ENCODE data around the gene MTHFD1L. TPM values are rescaled to one million over a fixed set of nuclear protein-coding genes. Genes with fewer than 3 reads are reported as not detected.

MTHFD1L gene
- total RNA-seq, 1 donor from 2014 or later: 107 TPM

GRCh38 chr6:150902142-150902776, 36.8 kb downstream of the MTHFD1L start:
- no peak overlapping the region for H2AFZ ChIP-seq (ENCODE audit: low read depth, low read length)
- no peak for DNase-seq (ENCODE audit: low read depth)
- no peak for FAIRE-seq
- H3K27me3 ChIP-seq (ENCODE audit: insufficient read depth, low read length): no peaks in the 10 kb centered on the region
- H3K4me3 Mint-ChIP-seq (ENCODE audit: unreplicated experiment): no peak overlapping the region
- H3K79me2 ChIP-seq (ENCODE audit: insufficient read depth, low read length): no peaks in the 10 kb centered on the region
- H3K4me1 Mint-ChIP-seq (ENCODE audit: low read depth, unreplicated experiment): peaks cover 28% of the 10 kb centered on the region
- H3K27ac ChIP-seq (ENCODE audit: low read depth, low read length): no peak overlapping the region
- H3K27me3 Mint-ChIP-seq (ENCODE audit: low read depth, unreplicated experiment): no peaks in the 10 kb centered on the region
- H3K4me1 ChIP-seq (ENCODE audit: insufficient read depth, low read length): peaks cover 13% of the 10 kb centered on the region
- H3K9ac ChIP-seq (ENCODE audit: low read length): no peak overlapping the region
- H3K36me3 ChIP-seq (ENCODE audit: insufficient read depth, low read length): peaks cover 10% of the 10 kb centered on the region
- H3K9me3 ChIP-seq (ENCODE audit: insufficient read depth, low read depth, low read length): no peaks in the 10 kb centered on the region
- peaks cover 14% of the 10 kb centered on the region for H3K36me3 Mint-ChIP-seq (ENCODE audit: low read depth, unreplicated experiment)
- H3K9me3 Mint-ChIP-seq (ENCODE audit: unreplicated experiment): no peaks in the 10 kb centered on the region
- TF ChIP-seq CTCF (IDR thresholded peaks at IDR 0.05; ENCODE audit: insufficient read depth, low read depth, low read length) (no peak), EZH2 (IDR thresholded peaks at IDR 0.05; ENCODE audit: insufficient read depth, low read length) (no peak)
- H3K27ac Mint-ChIP-seq (ENCODE audit: unreplicated experiment): peak overlapping the region; percentile 21
- no peak overlapping the region for H3K4me2 ChIP-seq (ENCODE audit: low read length)
- H4K20me1 ChIP-seq (ENCODE audit: insufficient read depth, low read length): no peaks in the 10 kb centered on the region
- H3K4me3 ChIP-seq (ENCODE audit: insufficient read depth, low read depth, low read length): no peak overlapping the region

- no peaks in the 10 kb centered on the region for H3K9me3 ChIP-seq (ENCODE audit: insufficient read depth, low read depth, low read length)
- no peak for TF ChIP-seq EZH2 (IDR thresholded peaks at IDR 0.05; ENCODE audit: insufficient read depth, low read length)
- TF ChIP-seq CTCF (IDR thresholded peaks at IDR 0.05; ENCODE audit: insufficient read depth, low read depth, low read length): peak; percentile 26
- H3K4me2 ChIP-seq (ENCODE audit: low read length): no peak overlapping the region
- Mint-ChIP-seq H3K4me3 (ENCODE audit: unreplicated experiment) (no peak overlapping the region), H3K27me3 (ENCODE audit: low read depth, unreplicated experiment) (no peaks in the 10 kb centered on the region), H3K27ac (ENCODE audit: unreplicated experiment) (no peak overlapping the region), H3K36me3 (ENCODE audit: low read depth, unreplicated experiment) (peaks cover 10% of the 10 kb centered on the region), H3K4me1 (ENCODE audit: low read depth, unreplicated experiment) (peaks cover 8% of the 10 kb centered on the region), H3K9me3 (ENCODE audit: unreplicated experiment) (no peaks in the 10 kb centered on the region)
- FAIRE-seq (no peak), DNase-seq (ENCODE audit: low read depth) (no peak)
- H2AFZ ChIP-seq (ENCODE audit: low read depth, low read length): no peak overlapping the region
- no peaks in the 10 kb centered on the region for H4K20me1 ChIP-seq (ENCODE audit: insufficient read depth, low read length)
- H3K27ac ChIP-seq (ENCODE audit: low read depth, low read length): no peak overlapping the region
- H3K27me3 ChIP-seq (ENCODE audit: insufficient read depth, low read length): no peaks in the 10 kb centered on the region
- H3K36me3 ChIP-seq (ENCODE audit: insufficient read depth, low read length): peaks cover 4% of the 10 kb centered on the region
- H3K4me1 ChIP-seq (ENCODE audit: insufficient read depth, low read length): no peaks in the 10 kb centered on the region
- no peak overlapping the region for H3K9ac ChIP-seq (ENCODE audit: low read length)
- no peak overlapping the region for H3K4me3 ChIP-seq (ENCODE audit: insufficient read depth, low read depth, low read length)
- no peaks in the 10 kb centered on the region for H3K79me2 ChIP-seq (ENCODE audit: insufficient read depth, low read length)
Observed at GRCh38 chr6:150905769-150906168, 40.3 kb downstream of the MTHFD1L start.

- Mint-ChIP-seq H3K36me3 (ENCODE audit: low read depth, unreplicated experiment) (peaks cover 17% of the 10 kb centered on the region), H3K9me3 (ENCODE audit: unreplicated experiment) (no peaks in the 10 kb centered on the region), H3K27me3 (ENCODE audit: low read depth, unreplicated experiment) (no peaks in the 10 kb centered on the region), H3K27ac (ENCODE audit: unreplicated experiment) (no peak overlapping the region), H3K4me3 (ENCODE audit: unreplicated experiment) (no peak overlapping the region), H3K4me1 (ENCODE audit: low read depth, unreplicated experiment) (peaks cover 8% of the 10 kb centered on the region)
- no peak overlapping the region for H3K27ac ChIP-seq (ENCODE audit: low read depth, low read length)
- no peaks in the 10 kb centered on the region for H4K20me1 ChIP-seq (ENCODE audit: insufficient read depth, low read length)
- peaks cover 4% of the 10 kb centered on the region for H3K36me3 ChIP-seq (ENCODE audit: insufficient read depth, low read length)
- no peaks in the 10 kb centered on the region for H3K9me3 ChIP-seq (ENCODE audit: insufficient read depth, low read depth, low read length)
- no peaks in the 10 kb centered on the region for H3K27me3 ChIP-seq (ENCODE audit: insufficient read depth, low read length)
- H3K4me1 ChIP-seq (ENCODE audit: insufficient read depth, low read length): no peaks in the 10 kb centered on the region
- FAIRE-seq (no peak), DNase-seq (ENCODE audit: low read depth) (no peak)
- no peak for TF ChIP-seq EZH2 (IDR thresholded peaks at IDR 0.05; ENCODE audit: insufficient read depth, low read length)
- H3K9ac ChIP-seq (ENCODE audit: low read length): no peak overlapping the region
- no peak overlapping the region for H3K4me3 ChIP-seq (ENCODE audit: insufficient read depth, low read depth, low read length)
- no peak overlapping the region for H2AFZ ChIP-seq (ENCODE audit: low read depth, low read length)
- no peak overlapping the region for H3K4me2 ChIP-seq (ENCODE audit: low read length)
- no peaks in the 10 kb centered on the region for H3K79me2 ChIP-seq (ENCODE audit: insufficient read depth, low read length)
Observed at GRCh38 chr6:150906641-150907326, 41.3 kb downstream of the MTHFD1L start.

All from astrocyte (in vitro differentiated cells and primary cell).